NCI-H146 treated with DMSO at 0.1 percent for 48 hours (cell line): ENCODE data around the gene HDHD5.

Experiments used
- DNase-seq: peaks from one replicate; lab custom pipeline; 2025; ENCODE audit not compliant: unreplicated experiment; lab: John Stamatoyannopoulos, UW

Gene HDHD5

DNA sequence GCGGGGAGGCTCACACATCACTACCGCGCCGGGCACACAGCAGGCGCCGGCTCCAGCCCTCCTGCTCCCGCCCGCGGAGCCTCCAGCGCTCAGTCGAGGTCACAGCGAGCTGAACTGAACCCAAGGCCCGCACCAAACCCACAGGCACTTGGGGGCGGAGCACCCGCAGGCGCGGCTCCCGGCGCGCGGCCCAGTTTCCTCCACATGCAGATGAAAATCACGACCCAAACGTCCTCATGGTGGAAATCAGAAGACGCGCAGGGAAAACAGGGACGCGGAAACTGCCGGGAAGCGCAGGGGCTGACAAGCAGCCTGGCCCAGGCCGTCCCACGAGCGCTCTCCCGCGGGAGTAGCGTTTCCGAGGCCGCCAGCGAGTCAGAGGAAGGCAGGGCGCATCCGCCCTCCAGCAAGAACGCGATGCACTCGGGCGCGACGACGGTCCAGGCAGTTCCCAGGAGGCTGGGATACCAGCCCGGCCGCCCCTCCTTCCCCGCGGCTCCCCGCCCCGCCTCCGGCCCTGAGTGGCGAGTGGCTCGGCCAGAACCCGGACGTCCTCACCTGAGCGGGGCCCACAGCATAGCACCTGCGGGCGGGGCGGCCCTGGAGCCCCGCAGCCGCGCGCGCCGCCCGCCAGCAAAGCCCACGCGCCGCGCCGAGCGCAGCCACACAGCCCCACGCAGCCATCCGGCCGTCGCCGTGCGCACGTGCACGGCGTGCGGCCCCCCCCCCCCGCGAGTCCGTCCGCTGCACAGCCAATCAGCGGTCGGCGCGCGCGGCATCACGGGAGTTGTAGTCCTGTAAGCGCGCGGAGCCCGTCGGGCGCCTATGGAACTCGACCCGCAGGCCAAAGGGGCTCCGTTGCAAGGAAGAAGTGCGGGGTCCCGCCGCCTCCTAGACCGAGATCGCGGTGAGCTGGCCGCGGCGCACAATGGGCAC lies at the start of gene HDHD5:
TSS of gene HDHD5 (minus strand) at position 710 of the 936 bp plus-strand sequence. CDS start at position 684, 26 bp downstream.
- peak; percentile 58 for DNase-seq

DNA sequence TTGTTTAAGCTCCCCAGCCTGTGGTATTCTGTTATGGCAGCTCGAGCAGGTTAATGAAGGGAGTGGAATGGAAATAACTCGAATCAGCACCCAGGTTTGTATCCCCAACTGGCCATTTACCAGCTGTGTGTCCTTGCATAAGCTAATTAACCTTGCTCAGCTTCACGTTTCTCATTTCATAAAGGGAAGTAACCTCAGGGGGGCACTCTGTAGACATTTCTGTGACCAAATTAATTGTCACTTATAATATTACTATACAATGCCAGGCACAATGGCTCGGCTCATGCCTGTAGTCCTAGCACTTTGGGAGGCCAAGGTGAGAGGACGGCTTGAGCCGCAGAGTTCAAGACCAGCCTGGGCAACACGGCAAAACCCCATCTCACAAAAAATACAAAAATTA lies 46.4 kb upstream of the HDHD5 start:
- DNase-seq, result peak; percentile 17

- DNase-seq, result peak; percentile 14
Observed at GRCh38 chr22:17201285-17201945, 42.3 kb upstream of the HDHD5 start.

DNA sequence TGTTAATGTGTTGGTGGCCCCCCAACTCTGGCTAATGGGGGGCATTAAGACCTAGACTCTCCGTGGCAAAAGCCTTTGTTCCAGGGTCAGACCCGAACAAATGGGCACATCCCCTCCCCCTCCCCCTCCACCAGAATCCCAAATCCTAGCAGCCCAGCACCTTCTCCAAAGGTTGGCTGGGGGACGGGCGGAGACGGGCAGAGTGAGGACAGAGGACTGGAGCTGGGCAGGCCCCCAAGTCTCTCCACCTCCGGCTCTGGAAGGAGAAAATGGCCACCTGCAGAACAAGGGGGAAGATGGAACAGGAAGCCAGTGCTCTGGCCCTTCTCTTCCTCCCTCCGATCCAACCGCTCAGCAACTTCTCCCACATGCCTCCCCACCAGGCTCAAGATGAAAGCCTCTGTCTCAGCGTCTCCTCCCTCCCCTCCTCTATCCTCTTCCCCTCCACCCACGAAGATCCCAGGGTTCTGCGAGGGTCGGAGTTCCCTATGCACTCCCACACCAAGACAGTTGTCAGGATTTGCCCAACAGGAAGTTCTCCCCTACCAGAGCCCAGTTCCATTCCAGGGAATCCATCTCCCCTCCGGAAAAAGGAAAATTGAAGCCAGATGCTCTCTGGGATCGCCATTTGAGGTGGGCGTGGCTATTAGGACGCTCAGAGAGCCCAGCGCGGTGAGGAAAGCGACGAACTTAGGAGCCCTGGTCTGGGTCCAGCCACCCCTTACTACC lies 40.1 kb upstream of the HDHD5 start:
- no peak for DNase-seq

- peak; percentile 41 for DNase-seq
Observed at GRCh38 chr22:17198170-17199002, 39.3 kb upstream of the HDHD5 start.

GRCh38 chr22:17194213-17194612 lies 35.1 kb upstream of the HDHD5 start:
- no peak for DNase-seq

- no peak for DNase-seq
Observed at GRCh38 chr22:17192186-17192585, 33.1 kb upstream of the HDHD5 start.

DNA sequence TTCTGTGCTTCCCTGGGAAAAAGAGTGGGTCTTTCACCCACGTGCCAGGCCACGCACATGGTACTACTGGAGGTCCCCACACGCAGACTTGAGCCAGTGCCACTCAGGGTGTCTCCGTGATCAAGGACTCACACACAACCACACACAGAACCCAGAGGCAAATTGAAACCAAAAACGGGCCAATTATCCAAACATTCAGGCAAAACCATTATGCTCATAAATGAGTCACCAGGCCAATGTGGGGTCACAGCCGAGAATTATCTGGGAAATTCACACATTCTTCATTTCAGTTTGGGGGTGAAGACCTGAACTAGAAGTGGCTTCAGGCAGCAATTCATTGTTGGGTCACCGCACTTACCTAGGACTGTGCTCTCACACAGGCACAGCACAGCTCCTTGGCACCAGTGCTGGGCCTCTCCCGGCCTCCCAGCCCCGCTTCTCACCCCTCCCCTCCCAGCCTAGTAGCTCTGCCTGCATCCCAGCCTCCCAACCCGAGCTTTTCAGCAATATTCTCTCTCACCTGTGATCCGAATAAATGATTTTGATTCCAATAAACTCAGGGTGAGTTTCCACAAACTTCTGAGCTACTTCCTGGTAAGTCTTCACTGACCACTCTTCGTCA lies 32.2 kb upstream of the HDHD5 start:
- DNase-seq, result no peak

GRCh38 chr22:17190702-17191101 lies 31.6 kb upstream of the HDHD5 start:
- DNase-seq, result no peak

GRCh38 chr22:17176715-17177114 lies 17.6 kb upstream of the HDHD5 start:
- DNase-seq, result no peak

DNA sequence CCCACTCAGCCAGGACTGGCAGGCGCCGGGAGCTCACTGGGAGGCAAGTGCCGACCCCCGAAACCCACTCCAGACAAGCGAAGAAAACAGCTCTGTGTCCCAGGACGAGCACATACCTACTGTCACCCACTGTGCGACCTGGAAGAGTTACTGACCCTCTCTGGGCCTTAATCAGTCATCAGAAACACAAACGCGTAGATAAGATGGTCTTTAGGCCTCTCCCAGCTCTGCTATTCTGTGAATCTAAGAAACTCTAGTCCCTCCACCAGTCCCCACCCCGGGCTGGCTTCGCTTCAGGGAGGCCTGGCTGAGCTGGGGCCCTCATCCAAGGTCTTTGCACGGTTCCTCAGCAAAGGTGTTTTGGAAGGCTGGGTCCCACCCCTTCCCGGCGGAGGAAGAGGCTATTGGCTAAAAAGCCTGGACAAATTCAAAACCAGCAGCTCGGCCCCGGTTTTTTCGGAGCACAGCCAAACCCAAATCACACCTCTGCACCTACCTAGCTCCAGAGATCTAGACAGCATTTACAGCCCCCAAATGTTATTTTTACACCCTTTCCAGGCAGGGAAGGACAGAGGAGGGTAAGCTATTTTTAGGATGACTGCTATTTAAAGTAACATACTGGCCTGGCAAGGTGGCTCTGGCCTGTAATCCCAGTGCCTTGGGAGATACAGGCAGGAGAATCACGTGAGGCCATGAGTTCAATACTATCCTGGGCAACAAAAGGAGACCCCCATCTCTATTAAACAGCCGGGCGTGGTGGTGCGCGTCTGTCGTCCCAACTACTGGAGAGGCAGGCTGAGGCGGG lies 13.2 kb upstream of the HDHD5 start:
- no peak for DNase-seq

DNA sequence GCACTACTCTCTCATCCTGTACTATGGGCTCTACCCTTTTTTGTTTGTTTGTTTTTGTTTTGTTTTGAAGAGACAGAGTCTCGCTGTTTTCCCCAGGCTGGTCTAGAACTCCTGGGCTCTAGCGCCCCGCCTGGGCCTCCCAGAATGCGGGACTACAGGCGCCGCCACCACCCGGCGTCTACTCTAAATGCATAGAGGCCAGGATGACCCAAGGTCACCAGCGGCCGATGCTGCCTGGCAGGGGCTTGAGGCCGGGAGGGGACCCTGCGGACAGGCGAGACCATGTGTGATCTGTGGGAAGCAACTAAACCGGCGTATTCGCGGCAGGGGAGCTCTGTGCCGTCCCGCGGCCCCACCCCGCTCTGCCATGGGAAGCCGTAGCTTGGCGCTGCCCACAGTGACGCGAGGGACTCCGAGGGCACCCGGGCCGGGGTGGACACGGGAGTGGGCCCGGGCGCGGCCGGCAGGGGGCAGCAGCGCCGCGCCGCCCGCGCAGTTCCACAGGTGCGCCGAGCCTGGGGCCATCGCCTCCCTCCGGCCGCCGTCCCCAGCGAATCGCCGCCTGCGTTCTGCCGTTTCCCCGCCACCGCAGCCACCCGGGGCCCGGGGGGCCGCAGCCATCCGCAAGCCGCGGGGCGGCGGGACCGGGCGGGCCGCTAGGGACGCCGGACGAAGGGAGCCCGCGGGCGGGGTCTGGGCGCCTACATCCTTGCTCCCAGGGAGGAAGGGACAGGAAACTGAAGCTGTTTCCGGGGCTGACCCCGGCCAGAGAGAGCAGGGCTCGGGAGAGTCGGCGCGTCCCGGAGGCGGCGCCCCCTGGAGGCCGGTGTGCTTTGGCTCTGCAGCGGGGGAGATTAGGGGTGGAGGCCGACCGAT lies 12.3 kb upstream of the HDHD5 start:
- peak; percentile 54 for DNase-seq

DNA sequence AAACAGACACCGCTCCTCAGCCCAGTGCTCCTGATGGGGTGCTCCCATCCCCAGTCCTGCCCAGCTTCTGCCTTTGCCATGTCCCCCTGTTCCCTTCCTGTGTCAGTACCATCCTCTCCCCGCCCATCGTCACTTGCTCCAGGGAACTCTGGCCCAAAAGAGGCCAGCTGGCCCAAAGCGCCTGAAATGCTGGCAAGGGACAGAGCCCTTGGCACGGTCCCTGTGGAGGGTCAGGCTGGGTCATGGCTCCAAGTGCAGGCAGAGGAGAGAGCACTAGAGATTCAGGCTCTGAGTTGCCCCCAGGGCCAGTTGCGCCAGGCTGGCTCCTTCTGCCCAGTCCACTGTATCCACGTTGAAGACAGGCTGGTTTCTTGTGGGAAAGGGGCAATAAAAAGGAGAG lies 8.4 kb upstream of the HDHD5 start:
- DNase-seq, result no peak

DNA sequence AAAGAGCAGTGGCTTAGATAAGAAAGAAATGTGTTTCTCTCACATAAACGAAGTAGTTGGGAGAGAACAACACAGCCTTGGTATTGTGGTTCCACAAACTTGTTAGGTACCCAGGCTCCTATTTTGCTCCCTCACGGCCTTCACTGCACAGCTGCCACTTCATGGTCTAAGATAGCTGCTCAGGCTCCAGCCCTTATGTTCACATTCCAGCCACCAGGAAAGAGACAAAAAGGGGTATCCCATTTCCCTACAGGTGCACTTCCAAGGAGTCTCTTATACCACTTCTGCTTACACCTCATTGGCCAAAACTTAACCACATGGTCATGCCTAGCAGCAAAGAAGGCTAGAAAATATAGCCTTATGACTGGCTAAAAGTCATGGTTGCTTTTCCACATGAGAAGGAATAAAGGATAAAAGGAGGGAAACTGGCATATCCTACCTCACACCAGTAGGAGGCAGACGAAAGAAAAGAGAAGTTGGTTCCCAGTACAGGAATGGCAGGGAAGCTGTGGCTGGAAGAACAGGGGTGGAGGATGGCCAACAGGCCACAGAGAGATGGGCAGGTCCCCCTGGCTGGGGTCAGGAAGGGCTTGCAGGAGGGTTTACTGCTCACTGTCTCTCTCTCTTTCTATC lies 5.4 kb upstream of the HDHD5 start:
- no peak for DNase-seq

DNA sequence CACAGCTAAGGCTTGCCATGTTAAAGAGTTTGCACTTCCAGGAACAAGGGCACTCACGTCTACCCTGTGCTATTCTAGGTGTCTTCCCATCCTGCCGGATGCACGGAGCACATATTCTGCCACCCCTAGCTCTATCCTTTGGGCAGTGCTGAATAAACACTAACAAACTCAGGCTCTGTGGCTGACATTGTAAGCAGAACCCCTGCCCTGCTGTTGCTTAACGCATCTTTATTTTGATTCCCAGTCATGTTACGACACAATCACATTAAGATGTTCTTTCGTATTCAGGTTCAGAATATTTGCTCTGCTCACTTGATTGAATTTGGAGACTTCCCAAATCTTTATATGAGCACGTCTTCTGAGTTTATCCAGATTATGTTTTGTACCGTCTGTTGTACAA lies 3.7 kb upstream of the HDHD5 start:
- DNase-seq, result no peak

DNA sequence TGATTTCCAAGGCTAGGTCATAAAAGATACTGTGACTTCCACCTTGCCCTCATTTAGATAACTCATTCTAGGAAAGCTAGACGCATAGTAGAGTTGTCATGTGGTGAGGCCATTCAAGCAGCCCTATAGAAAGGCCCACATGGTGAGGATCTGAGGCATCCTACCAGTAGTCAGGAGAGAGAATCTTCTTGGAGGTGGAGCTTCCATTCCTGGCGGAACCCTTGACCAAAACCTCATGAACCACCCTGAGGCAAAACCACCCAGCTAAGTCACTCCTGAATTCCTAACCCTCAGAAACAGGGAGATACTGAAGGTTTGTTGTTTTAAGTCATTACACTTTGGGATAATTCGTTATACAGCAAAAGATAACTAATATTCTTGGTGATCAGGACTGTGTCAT lies 2.9 kb upstream of the HDHD5 start:
- DNase-seq, result no peak

DNA sequence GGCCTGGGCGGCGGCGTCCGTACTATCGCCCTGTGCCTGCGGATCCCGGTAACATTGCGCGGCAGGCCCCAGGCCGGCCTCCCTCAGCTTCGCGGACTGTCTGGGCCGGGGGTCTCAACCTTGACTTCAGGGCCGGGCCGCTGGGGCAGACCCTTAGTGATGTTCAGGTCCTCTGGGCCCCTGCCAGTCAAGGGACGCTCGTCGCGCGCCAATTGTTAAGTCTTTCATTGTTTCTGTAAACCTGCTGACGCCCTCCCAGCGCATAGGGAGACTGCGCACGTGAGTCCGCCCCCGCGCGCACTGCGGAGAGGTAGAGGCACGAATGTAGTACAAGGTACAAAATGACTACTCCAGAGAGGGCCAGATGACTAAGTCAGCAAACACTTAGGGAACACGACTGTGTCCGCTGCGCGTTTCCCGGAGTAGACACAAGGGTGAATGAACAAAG lies 451 bp upstream of the HDHD5 start:
- peak; percentile 8 for DNase-seq

- DNase-seq, result no peak
Observed at GRCh38 chr22:17158176-17158567, 905 bp downstream of the HDHD5 start.
